ENCODE data around the gene TAS2R60. TPM values are rescaled to one million over a fixed set of nuclear protein-coding genes. Genes with fewer than 3 reads are reported as not detected.

TAS2R60 gene
- total and polyA plus RNA-seq, 2 of the 8 experiments (the other 6 are each of a cell fraction or from before 2014, with no cell fraction given), result 0.15 to 0.32 TPM

- TF ChIP-seq, protein P1, sequence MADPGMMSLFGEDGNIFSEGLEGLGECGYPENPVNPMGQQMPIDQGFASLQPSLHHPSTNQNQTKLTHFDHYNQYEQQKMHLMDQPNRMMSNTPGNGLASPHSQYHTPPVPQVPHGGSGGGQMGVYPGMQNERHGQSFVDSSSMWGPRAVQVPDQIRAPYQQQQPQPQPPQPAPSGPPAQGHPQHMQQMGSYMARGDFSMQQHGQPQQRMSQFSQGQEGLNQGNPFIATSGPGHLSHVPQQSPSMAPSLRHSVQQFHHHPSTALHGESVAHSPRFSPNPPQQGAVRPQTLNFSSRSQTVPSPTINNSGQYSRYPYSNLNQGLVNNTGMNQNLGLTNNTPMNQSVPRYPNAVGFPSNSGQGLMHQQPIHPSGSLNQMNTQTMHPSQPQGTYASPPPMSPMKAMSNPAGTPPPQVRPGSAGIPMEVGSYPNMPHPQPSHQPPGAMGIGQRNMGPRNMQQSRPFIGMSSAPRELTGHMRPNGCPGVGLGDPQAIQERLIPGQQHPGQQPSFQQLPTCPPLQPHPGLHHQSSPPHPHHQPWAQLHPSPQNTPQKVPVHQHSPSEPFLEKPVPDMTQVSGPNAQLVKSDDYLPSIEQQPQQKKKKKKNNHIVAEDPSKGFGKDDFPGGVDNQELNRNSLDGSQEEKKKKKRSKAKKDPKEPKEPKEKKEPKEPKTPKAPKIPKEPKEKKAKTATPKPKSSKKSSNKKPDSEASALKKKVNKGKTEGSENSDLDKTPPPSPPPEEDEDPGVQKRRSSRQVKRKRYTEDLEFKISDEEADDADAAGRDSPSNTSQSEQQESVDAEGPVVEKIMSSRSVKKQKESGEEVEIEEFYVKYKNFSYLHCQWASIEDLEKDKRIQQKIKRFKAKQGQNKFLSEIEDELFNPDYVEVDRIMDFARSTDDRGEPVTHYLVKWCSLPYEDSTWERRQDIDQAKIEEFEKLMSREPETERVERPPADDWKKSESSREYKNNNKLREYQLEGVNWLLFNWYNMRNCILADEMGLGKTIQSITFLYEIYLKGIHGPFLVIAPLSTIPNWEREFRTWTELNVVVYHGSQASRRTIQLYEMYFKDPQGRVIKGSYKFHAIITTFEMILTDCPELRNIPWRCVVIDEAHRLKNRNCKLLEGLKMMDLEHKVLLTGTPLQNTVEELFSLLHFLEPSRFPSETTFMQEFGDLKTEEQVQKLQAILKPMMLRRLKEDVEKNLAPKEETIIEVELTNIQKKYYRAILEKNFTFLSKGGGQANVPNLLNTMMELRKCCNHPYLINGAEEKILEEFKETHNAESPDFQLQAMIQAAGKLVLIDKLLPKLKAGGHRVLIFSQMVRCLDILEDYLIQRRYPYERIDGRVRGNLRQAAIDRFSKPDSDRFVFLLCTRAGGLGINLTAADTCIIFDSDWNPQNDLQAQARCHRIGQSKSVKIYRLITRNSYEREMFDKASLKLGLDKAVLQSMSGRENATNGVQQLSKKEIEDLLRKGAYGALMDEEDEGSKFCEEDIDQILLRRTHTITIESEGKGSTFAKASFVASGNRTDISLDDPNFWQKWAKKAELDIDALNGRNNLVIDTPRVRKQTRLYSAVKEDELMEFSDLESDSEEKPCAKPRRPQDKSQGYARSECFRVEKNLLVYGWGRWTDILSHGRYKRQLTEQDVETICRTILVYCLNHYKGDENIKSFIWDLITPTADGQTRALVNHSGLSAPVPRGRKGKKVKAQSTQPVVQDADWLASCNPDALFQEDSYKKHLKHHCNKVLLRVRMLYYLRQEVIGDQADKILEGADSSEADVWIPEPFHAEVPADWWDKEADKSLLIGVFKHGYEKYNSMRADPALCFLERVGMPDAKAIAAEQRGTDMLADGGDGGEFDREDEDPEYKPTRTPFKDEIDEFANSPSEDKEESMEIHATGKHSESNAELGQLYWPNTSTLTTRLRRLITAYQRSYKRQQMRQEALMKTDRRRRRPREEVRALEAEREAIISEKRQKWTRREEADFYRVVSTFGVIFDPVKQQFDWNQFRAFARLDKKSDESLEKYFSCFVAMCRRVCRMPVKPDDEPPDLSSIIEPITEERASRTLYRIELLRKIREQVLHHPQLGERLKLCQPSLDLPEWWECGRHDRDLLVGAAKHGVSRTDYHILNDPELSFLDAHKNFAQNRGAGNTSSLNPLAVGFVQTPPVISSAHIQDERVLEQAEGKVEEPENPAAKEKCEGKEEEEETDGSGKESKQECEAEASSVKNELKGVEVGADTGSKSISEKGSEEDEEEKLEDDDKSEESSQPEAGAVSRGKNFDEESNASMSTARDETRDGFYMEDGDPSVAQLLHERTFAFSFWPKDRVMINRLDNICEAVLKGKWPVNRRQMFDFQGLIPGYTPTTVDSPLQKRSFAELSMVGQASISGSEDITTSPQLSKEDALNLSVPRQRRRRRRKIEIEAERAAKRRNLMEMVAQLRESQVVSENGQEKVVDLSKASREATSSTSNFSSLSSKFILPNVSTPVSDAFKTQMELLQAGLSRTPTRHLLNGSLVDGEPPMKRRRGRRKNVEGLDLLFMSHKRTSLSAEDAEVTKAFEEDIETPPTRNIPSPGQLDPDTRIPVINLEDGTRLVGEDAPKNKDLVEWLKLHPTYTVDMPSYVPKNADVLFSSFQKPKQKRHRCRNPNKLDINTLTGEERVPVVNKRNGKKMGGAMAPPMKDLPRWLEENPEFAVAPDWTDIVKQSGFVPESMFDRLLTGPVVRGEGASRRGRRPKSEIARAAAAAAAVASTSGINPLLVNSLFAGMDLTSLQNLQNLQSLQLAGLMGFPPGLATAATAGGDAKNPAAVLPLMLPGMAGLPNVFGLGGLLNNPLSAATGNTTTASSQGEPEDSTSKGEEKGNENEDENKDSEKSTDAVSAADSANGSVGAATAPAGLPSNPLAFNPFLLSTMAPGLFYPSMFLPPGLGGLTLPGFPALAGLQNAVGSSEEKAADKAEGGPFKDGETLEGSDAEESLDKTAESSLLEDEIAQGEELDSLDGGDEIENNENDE (IDR thresholded peaks at IDR 0.05; ENCODE audit: insufficient replicate concordance, low read length), result no peak
Measured at GRCh38 chr7:143433759-143434158, 9.5 kb upstream of the TAS2R60 start (continued).
